WTC11 (cell line): ENCODE data around the gene GTPBP8.

Experiments used
- CREB1 ChIP-seq: sonication (generic); formaldehyde crosslinking; IDR thresholded peaks from 2 replicates; pipeline ENCODE4 v1.8.0; 2023; ENCODE audit warnings: mild to moderate bottlenecking, missing genetic modification reagents
- CREM ChIP-seq: sonication (generic); formaldehyde crosslinking; IDR thresholded peaks from 2 replicates; pipeline ENCODE4 v1.8.1; 2022; ENCODE audit warnings: mild to moderate bottlenecking, missing genetic modification reagents, moderate library complexity
- GTF2I ChIP-seq: fragments of 250-450 bp; sonication (Bioruptor Pico); conservative IDR thresholded peaks from 2 replicates; pipeline ENCODE4 v1.4.0; 2021; ENCODE audit warnings: mild to moderate bottlenecking
- NFE2L1 ChIP-seq: sonication (generic); formaldehyde crosslinking; IDR thresholded peaks from 2 replicates; pipeline ENCODE4 v1.8.1; 2023; ENCODE audit warnings: missing genetic modification reagents
- TCF7 ChIP-seq: sonication (generic); formaldehyde crosslinking; IDR thresholded peaks from 2 replicates; pipeline ENCODE4 v1.8.0; 2022; ENCODE audit warnings: mild to moderate bottlenecking, low read depth, missing genetic modification reagents, moderate library complexity
- TF ChIP-seq, protein P1 (sequence below): fragments of 200-600 bp; IDR thresholded peaks from 2 replicates; pipeline ENCODE4 v1.8.0; 2022; ENCODE audit warnings: antibody characterized with exemption
- TF ChIP-seq, protein P2 (sequence below): sonication (generic); formaldehyde crosslinking; IDR thresholded peaks from 2 replicates; pipeline ENCODE4 v1.8.1; 2022; ENCODE audit warnings: low read depth, mild to moderate bottlenecking, moderate library complexity, missing genetic modification reagents, borderline replicate concordance
- TF ChIP-seq, protein P3 (sequence below): sonication (generic); formaldehyde crosslinking; IDR thresholded peaks from 2 replicates; pipeline ENCODE4 v1.8.1; 2022; ENCODE audit warnings: mild to moderate bottlenecking, moderate library complexity, missing genetic modification reagents
- TF ChIP-seq, protein P4 (sequence below): sonication (generic); formaldehyde crosslinking; IDR thresholded peaks from 2 replicates; pipeline ENCODE4 v1.8.1; 2023; ENCODE audit warnings: mild to moderate bottlenecking, missing genetic modification reagents
- TF ChIP-seq, protein P5 (sequence below): sonication (generic); formaldehyde crosslinking; IDR thresholded peaks from 2 replicates; pipeline ENCODE4 v1.8.0; 2022; ENCODE audit warnings: mild to moderate bottlenecking, missing genetic modification reagents
- TF ChIP-seq, protein P6 (sequence below): fragments of 250-450 bp; sonication (Bioruptor Pico); IDR thresholded peaks from 2 replicates; pipeline ENCODE4 v1.9.0; 2021; ENCODE audit warnings: mild to moderate bottlenecking
- TF ChIP-seq, protein P7 (sequence below): sonication (generic); formaldehyde crosslinking; conservative IDR thresholded peaks from 2 replicates; pipeline ENCODE4 v1.8.1; 2023; ENCODE audit warnings: mild to moderate bottlenecking, low read depth, missing genetic modification reagents, moderate library complexity

DNA sequence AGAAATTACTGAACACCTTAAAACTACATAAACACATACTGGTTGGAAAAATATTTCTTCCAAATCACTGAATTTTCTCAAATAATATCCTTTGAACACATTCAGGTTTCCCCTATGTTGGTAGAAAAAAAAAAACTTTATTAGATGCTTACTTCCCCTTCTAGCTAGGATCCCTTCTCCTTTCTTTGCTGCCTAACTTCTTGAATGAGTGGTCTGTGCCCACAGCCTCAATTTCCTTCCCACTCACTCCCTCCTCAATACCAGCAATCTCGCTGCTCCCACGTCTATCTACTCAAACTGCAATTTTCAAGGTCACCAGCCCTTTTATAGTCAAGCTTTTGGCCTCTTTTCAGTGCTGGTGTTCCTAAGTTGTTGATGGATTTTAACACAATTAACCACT, 24.2 kb upstream of the GTPBP8 start:
- TF ChIP-seq, protein P1, sequence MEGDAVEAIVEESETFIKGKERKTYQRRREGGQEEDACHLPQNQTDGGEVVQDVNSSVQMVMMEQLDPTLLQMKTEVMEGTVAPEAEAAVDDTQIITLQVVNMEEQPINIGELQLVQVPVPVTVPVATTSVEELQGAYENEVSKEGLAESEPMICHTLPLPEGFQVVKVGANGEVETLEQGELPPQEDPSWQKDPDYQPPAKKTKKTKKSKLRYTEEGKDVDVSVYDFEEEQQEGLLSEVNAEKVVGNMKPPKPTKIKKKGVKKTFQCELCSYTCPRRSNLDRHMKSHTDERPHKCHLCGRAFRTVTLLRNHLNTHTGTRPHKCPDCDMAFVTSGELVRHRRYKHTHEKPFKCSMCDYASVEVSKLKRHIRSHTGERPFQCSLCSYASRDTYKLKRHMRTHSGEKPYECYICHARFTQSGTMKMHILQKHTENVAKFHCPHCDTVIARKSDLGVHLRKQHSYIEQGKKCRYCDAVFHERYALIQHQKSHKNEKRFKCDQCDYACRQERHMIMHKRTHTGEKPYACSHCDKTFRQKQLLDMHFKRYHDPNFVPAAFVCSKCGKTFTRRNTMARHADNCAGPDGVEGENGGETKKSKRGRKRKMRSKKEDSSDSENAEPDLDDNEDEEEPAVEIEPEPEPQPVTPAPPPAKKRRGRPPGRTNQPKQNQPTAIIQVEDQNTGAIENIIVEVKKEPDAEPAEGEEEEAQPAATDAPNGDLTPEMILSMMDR = no peak
- TF ChIP-seq, protein P2, sequence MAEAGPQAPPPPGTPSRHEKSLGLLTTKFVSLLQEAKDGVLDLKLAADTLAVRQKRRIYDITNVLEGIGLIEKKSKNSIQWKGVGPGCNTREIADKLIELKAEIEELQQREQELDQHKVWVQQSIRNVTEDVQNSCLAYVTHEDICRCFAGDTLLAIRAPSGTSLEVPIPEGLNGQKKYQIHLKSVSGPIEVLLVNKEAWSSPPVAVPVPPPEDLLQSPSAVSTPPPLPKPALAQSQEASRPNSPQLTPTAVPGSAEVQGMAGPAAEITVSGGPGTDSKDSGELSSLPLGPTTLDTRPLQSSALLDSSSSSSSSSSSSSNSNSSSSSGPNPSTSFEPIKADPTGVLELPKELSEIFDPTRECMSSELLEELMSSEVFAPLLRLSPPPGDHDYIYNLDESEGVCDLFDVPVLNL (CRISPR knock-in tag) = no peak
- TF ChIP-seq, protein P3, sequence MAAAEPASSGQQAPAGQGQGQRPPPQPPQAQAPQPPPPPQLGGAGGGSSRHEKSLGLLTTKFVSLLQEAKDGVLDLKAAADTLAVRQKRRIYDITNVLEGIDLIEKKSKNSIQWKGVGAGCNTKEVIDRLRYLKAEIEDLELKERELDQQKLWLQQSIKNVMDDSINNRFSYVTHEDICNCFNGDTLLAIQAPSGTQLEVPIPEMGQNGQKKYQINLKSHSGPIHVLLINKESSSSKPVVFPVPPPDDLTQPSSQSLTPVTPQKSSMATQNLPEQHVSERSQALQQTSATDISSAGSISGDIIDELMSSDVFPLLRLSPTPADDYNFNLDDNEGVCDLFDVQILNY (CRISPR knock-in tag) = no peak
- TF ChIP-seq CREB1 (CRISPR knock-in tag) (no peak), NFE2L1 (no peak), CREM (no peak), TCF7 (CRISPR knock-in tag) (no peak), GTF2I (CRISPR knock-in tag) (no peak)
- TF ChIP-seq, protein P4, sequence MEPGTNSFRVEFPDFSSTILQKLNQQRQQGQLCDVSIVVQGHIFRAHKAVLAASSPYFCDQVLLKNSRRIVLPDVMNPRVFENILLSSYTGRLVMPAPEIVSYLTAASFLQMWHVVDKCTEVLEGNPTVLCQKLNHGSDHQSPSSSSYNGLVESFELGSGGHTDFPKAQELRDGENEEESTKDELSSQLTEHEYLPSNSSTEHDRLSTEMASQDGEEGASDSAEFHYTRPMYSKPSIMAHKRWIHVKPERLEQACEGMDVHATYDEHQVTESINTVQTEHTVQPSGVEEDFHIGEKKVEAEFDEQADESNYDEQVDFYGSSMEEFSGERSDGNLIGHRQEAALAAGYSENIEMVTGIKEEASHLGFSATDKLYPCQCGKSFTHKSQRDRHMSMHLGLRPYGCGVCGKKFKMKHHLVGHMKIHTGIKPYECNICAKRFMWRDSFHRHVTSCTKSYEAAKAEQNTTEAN (CRISPR knock-in tag) = no peak
- TF ChIP-seq, protein P5, sequence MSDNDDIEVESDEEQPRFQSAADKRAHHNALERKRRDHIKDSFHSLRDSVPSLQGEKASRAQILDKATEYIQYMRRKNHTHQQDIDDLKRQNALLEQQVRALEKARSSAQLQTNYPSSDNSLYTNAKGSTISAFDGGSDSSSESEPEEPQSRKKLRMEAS (CRISPR knock-in tag) = no peak
- TF ChIP-seq, protein P6, sequence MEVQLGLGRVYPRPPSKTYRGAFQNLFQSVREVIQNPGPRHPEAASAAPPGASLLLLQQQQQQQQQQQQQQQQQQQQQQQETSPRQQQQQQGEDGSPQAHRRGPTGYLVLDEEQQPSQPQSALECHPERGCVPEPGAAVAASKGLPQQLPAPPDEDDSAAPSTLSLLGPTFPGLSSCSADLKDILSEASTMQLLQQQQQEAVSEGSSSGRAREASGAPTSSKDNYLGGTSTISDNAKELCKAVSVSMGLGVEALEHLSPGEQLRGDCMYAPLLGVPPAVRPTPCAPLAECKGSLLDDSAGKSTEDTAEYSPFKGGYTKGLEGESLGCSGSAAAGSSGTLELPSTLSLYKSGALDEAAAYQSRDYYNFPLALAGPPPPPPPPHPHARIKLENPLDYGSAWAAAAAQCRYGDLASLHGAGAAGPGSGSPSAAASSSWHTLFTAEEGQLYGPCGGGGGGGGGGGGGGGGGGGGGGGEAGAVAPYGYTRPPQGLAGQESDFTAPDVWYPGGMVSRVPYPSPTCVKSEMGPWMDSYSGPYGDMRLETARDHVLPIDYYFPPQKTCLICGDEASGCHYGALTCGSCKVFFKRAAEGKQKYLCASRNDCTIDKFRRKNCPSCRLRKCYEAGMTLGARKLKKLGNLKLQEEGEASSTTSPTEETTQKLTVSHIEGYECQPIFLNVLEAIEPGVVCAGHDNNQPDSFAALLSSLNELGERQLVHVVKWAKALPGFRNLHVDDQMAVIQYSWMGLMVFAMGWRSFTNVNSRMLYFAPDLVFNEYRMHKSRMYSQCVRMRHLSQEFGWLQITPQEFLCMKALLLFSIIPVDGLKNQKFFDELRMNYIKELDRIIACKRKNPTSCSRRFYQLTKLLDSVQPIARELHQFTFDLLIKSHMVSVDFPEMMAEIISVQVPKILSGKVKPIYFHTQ (CRISPR knock-in tag) = no peak
- TF ChIP-seq, protein P7, sequence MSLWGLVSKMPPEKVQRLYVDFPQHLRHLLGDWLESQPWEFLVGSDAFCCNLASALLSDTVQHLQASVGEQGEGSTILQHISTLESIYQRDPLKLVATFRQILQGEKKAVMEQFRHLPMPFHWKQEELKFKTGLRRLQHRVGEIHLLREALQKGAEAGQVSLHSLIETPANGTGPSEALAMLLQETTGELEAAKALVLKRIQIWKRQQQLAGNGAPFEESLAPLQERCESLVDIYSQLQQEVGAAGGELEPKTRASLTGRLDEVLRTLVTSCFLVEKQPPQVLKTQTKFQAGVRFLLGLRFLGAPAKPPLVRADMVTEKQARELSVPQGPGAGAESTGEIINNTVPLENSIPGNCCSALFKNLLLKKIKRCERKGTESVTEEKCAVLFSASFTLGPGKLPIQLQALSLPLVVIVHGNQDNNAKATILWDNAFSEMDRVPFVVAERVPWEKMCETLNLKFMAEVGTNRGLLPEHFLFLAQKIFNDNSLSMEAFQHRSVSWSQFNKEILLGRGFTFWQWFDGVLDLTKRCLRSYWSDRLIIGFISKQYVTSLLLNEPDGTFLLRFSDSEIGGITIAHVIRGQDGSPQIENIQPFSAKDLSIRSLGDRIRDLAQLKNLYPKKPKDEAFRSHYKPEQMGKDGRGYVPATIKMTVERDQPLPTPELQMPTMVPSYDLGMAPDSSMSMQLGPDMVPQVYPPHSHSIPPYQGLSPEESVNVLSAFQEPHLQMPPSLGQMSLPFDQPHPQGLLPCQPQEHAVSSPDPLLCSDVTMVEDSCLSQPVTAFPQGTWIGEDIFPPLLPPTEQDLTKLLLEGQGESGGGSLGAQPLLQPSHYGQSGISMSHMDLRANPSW (CRISPR knock-in tag) = no peak
